Thoracic aorta (tissue), 2 donors: Measurements from ENCODE around the gene SUFU. TPM values are rescaled to one million over a fixed set of nuclear protein-coding genes. Genes with fewer than 3 reads are reported as not detected.

Source experiments
- ATAC-seq: fragments of 150-250 bp; one replicate; pipeline ENCODE4 v1.8.0; 2017; ENCODE audit warnings: low read depth; ENCODE audit not compliant: insufficient number of reproducible peaks, low FRiP score
- DNase-seq: peaks from one replicate; pipeline ENCODE4 v3.0.0-alpha.2; 2020; ENCODE audit warnings: low spot score
- H3K27ac ChIP-seq, 2 donors: fragments of 200-600 bp; sonication (generic); 1 replicate in 1 of 2; 2 replicates in 1 of 2; pipeline ENCODE4 v1.5.1; 2016; ENCODE audit warnings: mild to moderate bottlenecking in 2 of 2, moderate library complexity in 2 of 2
- H3K27me3 ChIP-seq: fragments of 200-600 bp; sonication (generic); replicated peaks from 2 replicates; pipeline ENCODE4 v1.6.0; 2016; ENCODE audit warnings: mild to moderate bottlenecking; ENCODE audit not compliant: insufficient read depth
- H3K36me3 ChIP-seq: fragments of 200-600 bp; sonication (generic); one replicate; pipeline ENCODE4 v1.5.1; 2016
- H3K4me1 ChIP-seq, 2 donors: fragments of 200-600 bp; sonication (generic); 1 replicate in 1 of 2; 2 replicates in 1 of 2; pipeline versions ENCODE4 v1.5.1 to v1.6.0; 2016; ENCODE audit warnings: low read depth in 2 of 2, mild to moderate bottlenecking in 1 of 2; ENCODE audit not compliant: control insufficient read depth in 1 of 2
- H3K4me3 ChIP-seq: fragments of 200-600 bp; sonication (generic); 2 replicates; pipeline ENCODE4 v1.5.1; 2016; ENCODE audit warnings: mild to moderate bottlenecking
- H3K9me3 ChIP-seq: fragments of 200-600 bp; sonication (generic); 2 replicates; pipeline ENCODE4 v1.5.1; 2016
- total RNA-seq, 2 donors: library from RNA; depleted of rRNA; stranded (reverse); fragments of >200 nt; gene quantifications; one replicate each; pipeline versions ENCODE4 v1.1.0 to v1.2.3, GENCODE V29; 2016
- TF ChIP-seq, protein P1 (sequence below): fragments of 200-600 bp; sonication (generic); IDR thresholded peaks from one replicate; pipeline ENCODE4 v1.5.1; 2019; ENCODE audit warnings: antibody characterized with exemption

Gene SUFU
- total RNA-seq, 2 donors from 2014 or later = 4.6 to 7.6 TPM

DNA sequence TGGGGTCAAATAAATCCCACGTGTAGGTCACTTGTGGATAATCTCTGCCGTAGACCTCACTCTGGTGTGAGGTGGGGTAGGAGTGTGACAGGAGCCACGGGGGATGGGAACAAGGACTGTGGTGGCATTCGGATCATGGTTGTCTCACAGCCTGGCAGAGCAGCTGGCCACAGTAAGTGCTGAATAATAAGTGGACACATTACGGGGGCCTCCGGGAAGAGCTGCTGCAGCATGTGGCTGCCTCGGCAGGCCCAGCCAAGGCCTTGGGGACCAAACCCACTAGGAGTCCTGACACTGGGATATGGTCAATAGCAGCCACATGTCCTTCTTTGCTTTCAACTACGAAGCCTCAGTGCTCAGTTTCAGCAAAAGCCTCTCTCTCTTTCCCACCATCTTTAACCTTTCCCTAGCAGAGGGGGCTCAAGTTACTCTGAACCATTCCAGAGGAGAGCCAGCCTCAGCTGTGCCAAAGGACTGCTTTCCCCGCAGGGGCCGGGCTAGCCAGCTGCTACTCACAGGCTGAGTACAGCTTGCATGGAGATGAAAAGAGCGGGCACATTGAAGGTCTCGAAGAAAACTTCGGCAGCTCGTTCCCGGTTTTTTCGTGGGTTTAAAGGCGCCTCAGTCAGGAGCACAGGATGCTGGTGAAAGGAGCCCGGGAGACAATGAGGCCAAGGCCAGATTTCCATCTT is 18.5 kb upstream of the SUFU start:
- peaks cover 89% of the 10 kb centered on the region for H3K36me3 ChIP-seq
- H3K9me3 ChIP-seq = no peaks in the 10 kb centered on the region
- no peak for DNase-seq
- TF ChIP-seq, protein P1, sequence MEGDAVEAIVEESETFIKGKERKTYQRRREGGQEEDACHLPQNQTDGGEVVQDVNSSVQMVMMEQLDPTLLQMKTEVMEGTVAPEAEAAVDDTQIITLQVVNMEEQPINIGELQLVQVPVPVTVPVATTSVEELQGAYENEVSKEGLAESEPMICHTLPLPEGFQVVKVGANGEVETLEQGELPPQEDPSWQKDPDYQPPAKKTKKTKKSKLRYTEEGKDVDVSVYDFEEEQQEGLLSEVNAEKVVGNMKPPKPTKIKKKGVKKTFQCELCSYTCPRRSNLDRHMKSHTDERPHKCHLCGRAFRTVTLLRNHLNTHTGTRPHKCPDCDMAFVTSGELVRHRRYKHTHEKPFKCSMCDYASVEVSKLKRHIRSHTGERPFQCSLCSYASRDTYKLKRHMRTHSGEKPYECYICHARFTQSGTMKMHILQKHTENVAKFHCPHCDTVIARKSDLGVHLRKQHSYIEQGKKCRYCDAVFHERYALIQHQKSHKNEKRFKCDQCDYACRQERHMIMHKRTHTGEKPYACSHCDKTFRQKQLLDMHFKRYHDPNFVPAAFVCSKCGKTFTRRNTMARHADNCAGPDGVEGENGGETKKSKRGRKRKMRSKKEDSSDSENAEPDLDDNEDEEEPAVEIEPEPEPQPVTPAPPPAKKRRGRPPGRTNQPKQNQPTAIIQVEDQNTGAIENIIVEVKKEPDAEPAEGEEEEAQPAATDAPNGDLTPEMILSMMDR = no peak
- H3K27ac ChIP-seq = no peak overlapping the region
- H3K4me3 ChIP-seq = no peak overlapping the region
- ATAC-seq = no peak
- H3K4me1 ChIP-seq = no peaks in the 10 kb centered on the region
- no peaks in the 10 kb centered on the region for H3K27me3 ChIP-seq

DNA sequence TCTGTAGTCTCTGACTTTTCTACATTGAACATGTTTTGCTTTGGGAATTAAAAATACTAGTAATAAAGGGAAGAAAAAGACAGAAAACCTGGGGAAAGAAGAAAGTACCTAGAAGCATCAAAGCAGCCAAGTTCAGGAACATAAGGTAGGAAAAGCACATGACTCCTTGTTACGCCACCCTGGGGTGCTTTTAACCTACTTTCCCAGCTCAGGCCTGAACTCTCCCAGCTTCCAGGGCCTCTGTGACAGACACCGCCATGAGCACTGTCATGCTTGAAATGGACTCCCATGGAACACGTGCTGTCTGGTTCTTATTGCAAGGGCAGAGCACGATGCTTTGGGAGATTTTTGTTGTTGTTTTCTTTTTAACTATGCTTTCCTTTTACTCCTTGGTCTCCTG is 12.6 kb upstream of the SUFU start:
- TF ChIP-seq, protein P1 = no peak
- no peaks in the 10 kb centered on the region for H3K9me3 ChIP-seq
- H3K4me1 ChIP-seq = peaks cover 7 to 19% of the 10 kb centered on the region in 2 donors
- H3K36me3 ChIP-seq = peaks cover 43% of the 10 kb centered on the region
- no peaks in the 10 kb centered on the region for H3K27me3 ChIP-seq
- H3K27ac ChIP-seq = no peak overlapping the region
- ATAC-seq (no peak), DNase-seq (no peak)
- no peak overlapping the region for H3K4me3 ChIP-seq

DNA sequence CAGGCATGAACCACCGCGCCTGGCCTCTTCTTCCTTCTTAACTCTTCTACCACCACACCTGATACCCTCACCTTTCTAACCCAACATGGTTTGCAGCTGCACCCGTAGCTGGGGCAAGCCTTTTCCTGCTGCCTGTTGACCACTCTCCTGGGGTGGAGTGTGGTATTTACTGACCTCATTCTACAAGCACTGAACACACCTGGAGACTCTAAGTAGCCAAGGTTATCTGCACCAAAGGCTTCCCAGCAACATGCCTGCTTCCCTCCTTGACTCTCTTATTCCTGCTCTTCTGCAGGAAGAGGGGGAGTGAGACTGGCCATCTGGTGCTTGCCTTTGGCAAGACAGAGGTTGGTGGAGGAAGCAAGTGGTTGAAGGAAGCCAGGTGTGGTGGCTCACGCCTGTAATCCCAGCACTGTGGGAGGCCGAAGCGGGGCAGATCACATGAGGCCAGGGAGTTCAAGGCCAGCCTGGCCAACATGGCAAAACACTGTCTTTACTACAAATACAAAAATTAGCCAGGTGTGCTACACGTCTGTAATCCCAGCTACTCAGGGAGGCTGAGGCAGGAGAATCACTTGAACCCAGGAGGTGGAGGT is 11.3 kb upstream of the SUFU start:
- Histone ChIP-seq H3K27ac (peak overlapping the region in 1 of 2 donors; percentile 38), H3K4me3 (no peak overlapping the region), H3K4me1 (peaks cover 7 to 19% of the 10 kb centered on the region in 2 donors), H3K9me3 (no peaks in the 10 kb centered on the region), H3K36me3 (peaks cover 34% of the 10 kb centered on the region), H3K27me3 (no peaks in the 10 kb centered on the region)
- no peak for ATAC-seq
- no peak for DNase-seq
- TF ChIP-seq, protein P1 = no peak

DNA sequence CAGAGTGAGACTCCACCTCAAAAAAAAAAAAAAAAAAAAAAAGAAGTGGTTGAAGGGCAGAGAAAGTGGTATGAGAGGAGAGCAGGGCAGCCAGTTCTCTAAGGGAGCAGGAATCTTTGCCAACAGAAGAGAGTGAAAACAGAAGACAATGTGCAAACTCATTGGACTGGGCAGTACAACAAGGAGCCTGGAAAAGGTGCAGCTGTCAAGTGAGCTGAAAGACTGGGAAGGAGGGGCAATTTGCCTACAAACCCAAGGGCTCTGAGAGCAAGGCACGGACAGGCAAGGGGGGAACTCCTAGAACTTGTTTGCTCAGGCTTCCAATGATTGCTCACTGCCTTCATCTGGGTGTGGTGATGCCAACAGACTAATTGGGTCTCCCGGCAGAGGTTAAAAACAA is 10.8 kb upstream of the SUFU start:
- Histone ChIP-seq H3K4me1 (peaks cover 9 to 22% of the 10 kb centered on the region in 2 donors), H3K27me3 (no peaks in the 10 kb centered on the region), H3K36me3 (peaks cover 30% of the 10 kb centered on the region), H3K4me3 (no peak overlapping the region), H3K9me3 (no peaks in the 10 kb centered on the region), H3K27ac (peak overlapping the region in 1 of 2 donors; percentile 38)
- no peak for DNase-seq
- ATAC-seq = no peak
- TF ChIP-seq, protein P1 = no peak

DNA sequence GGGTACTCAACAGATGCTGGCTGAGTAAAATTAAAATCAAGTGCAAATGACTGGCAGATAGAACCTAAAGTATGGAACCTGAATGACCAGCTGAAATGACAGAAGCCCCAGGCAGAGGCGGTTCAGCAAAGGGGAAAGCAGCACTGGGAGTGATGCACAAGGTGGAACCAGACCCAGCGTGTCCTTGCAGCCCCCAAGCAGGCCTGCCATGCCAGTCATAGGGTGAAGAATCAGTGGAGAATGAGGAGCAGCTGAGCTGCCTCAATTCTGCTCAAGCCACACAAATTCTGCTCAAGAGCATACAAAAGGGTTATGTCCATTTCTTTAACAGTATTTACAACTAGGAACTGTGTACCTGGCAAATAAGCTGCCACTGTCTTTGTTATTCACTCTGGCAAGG is 10.0 kb upstream of the SUFU start:
- ATAC-seq (no peak), DNase-seq (no peak)
- peaks cover 22% of the 10 kb centered on the region for H3K36me3 ChIP-seq
- no peaks in the 10 kb centered on the region for H3K27me3 ChIP-seq
- H3K9me3 ChIP-seq = no peaks in the 10 kb centered on the region
- peak overlapping the region in 1 of 2 donors; percentile 38 for H3K27ac ChIP-seq
- no peak overlapping the region for H3K4me3 ChIP-seq
- H3K4me1 ChIP-seq = peaks cover 10 to 30% of the 10 kb centered on the region in 2 donors
- TF ChIP-seq, protein P1 = no peak
